22Rv1 (cell line): ENCODE data around the gene CACNA1A.

Experiments used
- CTCF ChIP-seq: fragments of 450-650 bp; IDR thresholded peaks from 2 replicates; pipeline ENCODE4 v1.5.1; 2017; ENCODE audit warnings: mild to moderate bottlenecking
- ZFX ChIP-seq: fragments of 450-650 bp; IDR thresholded peaks from 2 replicates; pipeline ENCODE4 v1.6.1; 2017; ENCODE audit warnings: antibody characterized with exemption, borderline replicate concordance

- TF ChIP-seq CTCF (no peak), ZFX (no peak)
Measured at GRCh38 chr19:13339869-13340268, 166.4 kb downstream of the CACNA1A start.
